GM13977 (cell line): ENCODE data around the gene ZNRF3.

Experiments
- DNase-seq: peaks from one replicate; pipeline ENCODE4 v3.0.0; 2012; ENCODE audit warnings: low spot score
- CTCF ChIP-seq: IDR thresholded peaks from 2 replicates; pipeline ENCODE4 v1.5.1; 2012; ENCODE audit warnings: mild to moderate bottlenecking, control low read depth; ENCODE audit not compliant: insufficient read depth; ENCODE audit errors: extremely low read depth, missing control alignments
- in situ Hi-C: fragments of 300-500 bp; cut with MboI; formaldehyde crosslinking; loops from one replicate; pipeline ENCODE4 v1.12.0; 2022; ENCODE audit warnings: low sequenced_read_pairs, low pct_unique_long_range_greater_than_20kb, mixed read lengths, inconsistent platforms; ENCODE audit not compliant: unreplicated experiment

Gene ZNRF3

GRCh38 chr22:28929197-28929596, 45.8 kb downstream of the ZNRF3 start:
- in situ Hi-C loops, result no loop called here
- no peak for DNase-seq
- no peak for TF ChIP-seq CTCF

GRCh38 chr22:28930357-28931007, 47.1 kb downstream of the ZNRF3 start:
- no peak for DNase-seq
- in situ Hi-C loops, result no loop called here
- no peak for TF ChIP-seq CTCF

GRCh38 chr22:28931844-28932567, 48.6 kb downstream of the ZNRF3 start:
- TF ChIP-seq CTCF, result no peak
- in situ Hi-C loops, result no loop called here
- DNase-seq, result no peak

DNA sequence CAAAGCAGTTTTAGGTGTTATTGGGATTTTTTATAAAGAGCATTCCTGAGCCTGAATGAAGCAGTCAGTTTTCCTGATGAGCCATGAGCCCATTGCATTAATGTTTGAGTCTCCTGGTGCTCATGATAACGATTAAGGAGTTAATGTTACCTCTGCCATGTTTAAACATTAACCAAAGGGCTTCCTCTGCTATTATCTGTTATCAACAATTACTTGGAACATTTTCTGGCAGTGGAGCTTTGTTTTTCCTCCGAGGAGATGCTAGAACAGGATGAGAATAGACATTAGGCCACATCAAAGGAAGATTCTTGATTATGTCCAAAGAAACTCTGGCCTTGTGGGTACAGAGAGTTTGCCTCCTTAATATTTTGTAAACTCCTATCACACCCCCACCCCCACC, 49.9 kb downstream of the ZNRF3 start:
- in situ Hi-C loops, result no loop called here
- TF ChIP-seq CTCF, result no peak
- DNase-seq, result no peak

DNA sequence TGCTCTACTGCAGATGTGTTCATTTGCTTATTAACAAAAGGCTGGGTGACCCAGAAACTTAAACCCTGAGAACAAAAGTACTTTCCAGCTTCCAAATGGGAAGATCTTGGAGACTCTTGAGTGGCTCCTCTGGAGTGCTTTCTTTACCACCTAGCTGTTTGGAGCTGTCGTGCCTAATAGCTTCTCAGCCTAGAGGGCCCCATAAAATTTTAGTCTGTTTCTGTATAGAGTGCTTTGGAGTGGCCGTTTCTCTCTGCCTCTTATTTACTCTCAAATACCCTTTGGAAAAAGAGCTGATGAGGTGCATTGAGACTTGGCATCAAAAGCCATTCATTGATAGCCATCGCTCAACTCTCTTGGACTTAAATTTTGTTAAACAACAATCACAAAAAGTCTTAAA, 50.7 kb downstream of the ZNRF3 start:
- no peak for TF ChIP-seq CTCF
- in situ Hi-C loops, result no loop called here

GRCh38 chr22:28935140-28935539, 51.8 kb downstream of the ZNRF3 start:
- in situ Hi-C loops, result no loop called here
- no peak for DNase-seq
- no peak for TF ChIP-seq CTCF

More for the DNA sequence above, 50.7 kb downstream of the ZNRF3 start:
- DNase-seq, result no peak
